Islet of Langerhans (tissue), 1 donor: ENCODE measurements around the gene NOD2.

Source experiments
- FAIRE-seq: peaks from one replicate; lab custom pipeline; 2011; peaks lifted over from hg19 to GRCh38; lab: Jason Lieb, UNC

The NOD2 gene

DNA sequence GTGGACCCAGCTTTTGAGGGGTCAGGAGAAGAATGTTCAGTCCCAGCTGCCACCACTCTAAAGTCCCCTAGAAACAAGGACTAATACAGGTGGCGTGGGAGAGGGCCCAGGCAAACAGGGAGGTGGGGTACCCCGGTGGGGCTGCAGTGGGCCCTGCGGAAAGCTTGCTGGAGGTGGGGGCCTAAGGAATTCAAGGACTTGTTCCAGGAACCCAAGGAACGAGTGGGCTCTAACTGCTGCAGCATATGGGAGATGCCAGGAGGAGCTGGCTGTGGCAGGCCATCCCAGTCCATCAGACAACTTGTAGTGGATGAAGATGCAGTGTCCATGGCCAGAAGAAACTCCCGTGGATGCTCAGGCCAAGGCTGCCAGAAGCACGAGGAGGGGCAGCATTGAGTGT lies 22.9 kb upstream of the NOD2 start:
- FAIRE-seq = no peak

DNA sequence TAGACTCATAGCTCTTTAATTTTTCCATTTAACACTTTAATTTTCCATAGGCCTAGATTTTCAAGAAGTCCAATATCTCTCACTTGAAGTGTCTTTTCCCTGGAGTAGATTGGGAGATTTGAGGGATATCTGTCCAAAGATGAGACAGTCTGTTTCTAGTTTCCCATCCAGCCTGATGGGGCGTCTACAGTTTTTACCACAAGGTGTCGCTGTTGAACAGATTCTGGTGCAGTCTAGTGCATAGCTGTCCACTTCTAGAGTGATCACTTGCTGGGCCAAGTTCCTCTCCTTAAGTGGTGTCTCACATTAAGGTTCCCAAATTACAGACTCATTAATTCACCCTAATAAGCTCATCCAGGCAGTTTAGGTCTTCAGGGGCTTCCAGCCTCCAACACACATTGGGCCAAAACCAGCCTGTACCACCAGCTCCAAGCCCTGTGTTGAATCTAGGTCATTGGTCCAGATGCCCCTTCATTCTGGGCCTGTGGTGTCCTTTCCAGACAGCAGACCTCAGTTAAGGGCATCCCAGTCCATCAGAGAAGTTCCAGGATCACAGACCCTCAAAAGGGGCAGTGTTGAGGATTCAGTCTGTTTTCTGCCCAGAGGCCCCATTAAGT lies 21.7 kb upstream of the NOD2 start:
- FAIRE-seq = no peak

DNA sequence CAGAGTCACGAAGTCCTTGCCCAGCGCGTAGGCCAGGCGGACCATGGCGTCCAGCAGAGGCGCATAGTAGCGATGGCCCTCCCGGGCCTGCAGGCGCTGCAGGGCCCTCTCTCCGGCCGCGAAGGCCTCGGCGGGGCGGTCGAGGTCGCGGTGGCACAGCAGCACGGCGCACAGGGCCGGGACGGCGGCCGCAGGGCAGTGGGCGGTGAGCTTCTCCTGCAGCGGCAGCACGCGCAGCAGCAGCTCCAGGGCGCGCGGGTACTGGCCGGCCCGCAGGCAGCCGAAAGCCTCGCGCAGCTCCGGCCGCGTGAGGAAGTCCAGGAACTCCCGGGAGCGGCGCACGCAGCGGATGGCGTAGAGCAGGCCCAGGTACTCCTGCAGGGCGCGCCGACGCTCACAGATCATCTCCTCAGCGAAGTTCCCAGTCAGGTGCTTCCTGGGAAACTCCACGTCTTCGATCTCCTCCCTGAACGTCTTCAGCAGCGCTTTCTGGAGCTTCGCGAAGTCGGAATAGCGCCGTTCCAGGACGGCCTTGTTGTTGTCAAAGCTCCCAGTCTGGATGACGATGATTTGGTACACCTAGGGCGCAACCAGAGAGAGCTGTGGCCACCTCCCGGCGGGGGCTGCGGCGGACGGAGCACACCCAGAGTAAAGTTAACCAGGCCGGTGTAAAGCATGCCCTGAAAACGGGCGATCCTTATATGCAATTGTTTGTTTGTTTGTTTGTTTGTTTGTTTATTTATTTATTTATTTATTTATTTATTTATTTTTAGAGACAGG lies 19.7 kb upstream of the NOD2 start:
- FAIRE-seq = no peak

DNA sequence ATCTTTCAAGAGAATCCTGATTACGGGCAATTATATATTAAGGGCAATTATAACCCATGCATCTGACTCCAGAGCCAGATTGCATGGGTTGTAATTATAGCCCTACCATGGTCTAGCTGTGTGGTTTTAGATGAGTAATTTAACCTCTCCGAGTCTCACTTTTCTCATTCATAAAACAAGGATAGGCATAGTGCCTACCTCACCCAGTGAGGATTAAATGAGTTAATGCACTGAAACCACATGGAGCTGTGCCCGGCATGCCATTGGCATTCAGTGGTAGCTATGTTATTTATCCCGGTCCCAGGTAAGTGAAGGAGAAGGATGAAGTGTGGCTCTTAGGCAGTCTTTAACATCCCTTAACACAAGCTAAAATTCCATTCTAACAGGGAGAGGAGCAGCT lies 18.6 kb upstream of the NOD2 start:
- no peak for FAIRE-seq

DNA sequence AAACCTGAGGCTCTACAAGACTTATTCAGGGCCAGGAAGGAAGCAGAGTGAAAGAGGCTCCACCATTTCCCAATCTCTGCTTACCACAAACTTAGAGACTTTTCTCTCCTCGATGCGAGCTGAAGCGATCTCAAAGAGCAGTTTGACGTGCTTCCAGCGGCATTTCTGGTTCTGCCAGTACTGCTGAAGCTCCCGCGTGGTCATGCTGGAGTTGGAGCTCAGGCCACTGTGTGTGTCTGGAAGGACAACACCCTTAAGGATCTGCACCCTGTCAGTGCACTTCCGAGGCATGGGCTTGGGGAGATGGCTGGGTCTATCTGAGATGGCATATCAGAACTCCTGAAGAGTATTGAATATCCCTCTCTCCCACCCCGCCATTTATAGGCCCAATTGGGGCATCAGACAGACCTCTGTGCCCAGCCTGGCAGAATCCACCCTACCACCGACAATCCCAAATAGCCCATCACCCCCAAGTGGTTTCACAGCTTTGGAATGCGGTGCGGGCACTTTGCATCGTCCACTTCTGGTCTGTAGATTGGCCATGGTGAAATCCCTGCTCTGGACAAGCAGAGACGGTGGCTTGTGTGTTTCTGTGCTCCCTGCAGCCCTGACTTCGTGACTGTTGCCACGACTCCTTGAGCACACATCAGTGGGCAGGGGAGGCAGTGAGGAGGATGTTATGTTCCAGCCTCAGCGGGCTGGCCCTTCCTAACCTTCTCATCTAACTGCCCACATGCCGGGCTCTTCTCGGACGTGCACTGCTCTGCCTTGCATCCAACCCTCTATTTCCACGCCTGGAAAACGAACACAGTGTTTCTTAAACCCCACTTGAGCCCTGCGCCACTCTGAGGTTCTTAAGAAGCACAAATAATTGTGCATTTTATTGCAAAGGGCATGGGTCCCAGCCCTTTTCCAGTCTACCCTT lies 17.5 kb upstream of the NOD2 start:
- FAIRE-seq = no peak

DNA sequence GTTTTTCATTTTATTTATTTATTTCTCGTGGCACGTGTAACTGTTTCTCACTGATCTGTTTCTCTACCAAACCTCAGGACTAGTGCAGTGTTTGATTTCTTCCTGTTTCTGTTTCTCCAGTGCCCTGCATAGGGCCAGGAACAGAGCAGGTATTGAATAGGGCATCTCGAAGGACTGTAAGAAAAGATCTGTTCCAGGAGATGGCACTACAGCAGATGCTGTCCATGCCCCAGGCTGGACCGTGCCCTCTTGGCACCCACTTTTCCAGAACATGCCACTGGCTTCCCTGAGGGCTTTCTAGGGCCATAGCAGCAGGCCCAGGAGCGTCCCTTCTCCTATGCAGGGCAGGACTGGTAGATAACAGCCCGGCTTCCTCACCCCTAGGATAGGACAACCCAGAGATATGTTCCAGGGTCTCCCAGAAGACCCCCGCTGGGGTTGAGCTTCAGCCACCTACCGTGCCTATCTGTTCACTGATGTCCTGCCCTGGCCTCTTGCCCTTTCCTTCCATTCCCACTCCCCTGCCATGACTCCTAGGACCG lies 16.7 kb upstream of the NOD2 start:
- no peak for FAIRE-seq

DNA sequence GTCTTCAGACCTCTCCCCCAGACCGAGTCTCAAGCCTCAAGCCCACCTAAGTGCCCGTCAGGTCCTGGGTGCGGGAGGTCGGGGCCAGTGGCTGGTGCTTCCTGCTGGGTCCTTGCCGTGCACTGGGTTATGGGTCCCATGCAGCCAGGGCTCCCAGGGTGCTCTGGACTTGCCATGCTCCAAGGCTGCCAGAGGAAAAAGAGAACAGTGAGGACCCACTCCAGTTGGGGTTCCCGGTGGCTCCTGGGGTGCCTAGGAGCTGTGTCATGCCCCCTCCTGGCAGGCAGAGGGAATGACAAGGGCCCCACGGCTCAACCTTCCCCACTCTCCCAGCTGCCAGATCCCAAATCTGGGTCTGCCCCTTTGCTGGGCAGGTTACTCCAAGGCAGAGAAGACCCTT lies 16.1 kb upstream of the NOD2 start:
- FAIRE-seq = no peak

DNA sequence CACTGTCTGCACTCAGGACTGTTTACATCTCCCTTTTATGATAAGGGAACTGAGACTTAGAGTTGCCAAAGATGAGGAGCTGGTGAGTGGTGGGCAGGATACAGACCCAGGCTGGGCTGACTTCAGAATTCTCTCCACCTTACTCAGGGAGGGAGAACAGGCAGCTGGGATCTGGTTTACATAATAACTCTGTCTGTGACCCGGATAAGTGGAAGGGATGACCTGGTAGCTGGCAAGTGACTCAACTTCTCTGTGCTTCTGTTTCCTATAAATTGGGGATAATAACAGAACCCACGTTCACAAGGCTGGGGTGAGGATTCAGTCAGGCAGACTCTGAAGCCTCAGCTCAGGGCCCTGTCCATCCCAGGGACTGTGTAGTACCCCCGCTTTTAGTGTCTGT lies 14.9 kb upstream of the NOD2 start:
- FAIRE-seq = no peak

DNA sequence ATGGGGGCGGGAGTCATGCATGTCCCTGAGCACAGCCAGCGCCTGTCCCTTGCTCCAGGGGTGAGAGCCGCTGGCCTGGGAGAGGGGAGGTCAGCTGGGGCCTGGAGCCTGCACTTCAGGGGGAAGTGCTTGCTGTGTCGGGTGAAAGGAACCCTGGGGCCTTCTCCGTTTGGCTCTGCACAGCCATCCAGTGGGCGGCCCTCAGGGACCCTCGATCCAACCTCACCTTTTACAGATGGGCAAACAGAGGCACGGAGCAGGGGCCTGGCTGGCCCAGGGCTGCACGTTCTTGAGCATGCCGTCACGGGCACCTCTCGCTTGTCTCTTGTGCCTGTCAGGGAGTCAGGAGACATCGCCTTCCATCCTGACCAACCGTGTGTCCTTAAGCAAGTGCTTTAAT lies 14.1 kb upstream of the NOD2 start:
- FAIRE-seq = no peak

DNA sequence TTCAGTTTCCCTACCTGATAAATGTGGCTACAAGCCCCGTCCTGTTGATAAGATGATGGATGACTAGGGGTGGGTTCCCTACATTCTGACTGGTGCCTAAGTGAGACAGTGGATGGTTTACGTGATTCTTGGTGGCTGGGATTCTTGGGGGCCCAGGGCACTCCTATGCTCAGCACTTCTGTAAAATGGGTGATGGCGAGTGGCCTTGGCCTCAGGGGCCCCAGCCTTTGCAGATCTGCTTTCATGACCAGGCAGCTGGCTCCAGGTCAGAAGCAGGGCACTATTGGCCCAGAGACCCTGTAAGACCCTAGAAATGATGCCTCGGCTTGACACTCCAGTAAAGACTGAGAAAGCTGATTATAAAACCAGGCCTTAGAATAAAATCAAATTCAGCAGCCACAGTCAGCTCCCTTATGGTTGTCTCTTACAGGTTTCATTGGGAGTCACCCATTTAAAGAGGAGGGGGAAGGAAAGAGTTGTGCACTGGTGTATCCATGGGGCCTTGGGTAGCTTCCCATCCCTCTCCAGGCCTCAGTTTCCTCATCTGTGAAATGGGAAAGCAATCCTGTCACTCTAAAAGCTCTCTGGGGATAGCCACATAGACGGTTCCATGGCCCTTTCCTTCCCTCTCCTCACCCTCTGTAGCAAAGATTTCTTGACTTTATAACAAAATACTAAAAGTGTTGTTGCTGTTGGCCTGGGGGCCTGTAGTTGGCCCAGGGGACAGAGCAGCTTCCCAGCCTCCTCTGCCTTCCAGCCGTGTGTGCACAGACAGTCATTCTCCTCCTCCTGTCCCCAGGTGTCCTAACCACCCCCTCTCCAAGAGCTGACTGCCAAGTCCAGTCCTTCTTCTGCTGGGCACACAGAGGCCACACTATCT lies 13.5 kb upstream of the NOD2 start:
- FAIRE-seq = no peak

DNA sequence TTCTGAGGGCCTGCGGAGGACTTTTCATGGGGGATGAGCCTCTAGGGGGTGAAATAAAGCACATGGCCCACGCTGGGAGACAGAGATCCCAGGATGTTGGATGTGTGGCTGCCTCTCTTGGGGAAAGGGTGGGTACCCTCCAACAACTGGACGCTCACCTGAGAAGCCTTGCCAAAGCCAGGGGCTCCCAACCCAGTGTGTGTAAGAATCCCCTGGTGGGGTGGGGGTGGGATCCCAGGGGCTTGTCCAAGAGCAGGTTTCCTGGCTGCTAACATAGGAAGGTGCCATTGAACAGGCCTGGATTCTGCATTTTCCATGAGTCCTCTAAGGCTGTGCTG lies 12.9 kb upstream of the NOD2 start:
- FAIRE-seq = no peak

DNA sequence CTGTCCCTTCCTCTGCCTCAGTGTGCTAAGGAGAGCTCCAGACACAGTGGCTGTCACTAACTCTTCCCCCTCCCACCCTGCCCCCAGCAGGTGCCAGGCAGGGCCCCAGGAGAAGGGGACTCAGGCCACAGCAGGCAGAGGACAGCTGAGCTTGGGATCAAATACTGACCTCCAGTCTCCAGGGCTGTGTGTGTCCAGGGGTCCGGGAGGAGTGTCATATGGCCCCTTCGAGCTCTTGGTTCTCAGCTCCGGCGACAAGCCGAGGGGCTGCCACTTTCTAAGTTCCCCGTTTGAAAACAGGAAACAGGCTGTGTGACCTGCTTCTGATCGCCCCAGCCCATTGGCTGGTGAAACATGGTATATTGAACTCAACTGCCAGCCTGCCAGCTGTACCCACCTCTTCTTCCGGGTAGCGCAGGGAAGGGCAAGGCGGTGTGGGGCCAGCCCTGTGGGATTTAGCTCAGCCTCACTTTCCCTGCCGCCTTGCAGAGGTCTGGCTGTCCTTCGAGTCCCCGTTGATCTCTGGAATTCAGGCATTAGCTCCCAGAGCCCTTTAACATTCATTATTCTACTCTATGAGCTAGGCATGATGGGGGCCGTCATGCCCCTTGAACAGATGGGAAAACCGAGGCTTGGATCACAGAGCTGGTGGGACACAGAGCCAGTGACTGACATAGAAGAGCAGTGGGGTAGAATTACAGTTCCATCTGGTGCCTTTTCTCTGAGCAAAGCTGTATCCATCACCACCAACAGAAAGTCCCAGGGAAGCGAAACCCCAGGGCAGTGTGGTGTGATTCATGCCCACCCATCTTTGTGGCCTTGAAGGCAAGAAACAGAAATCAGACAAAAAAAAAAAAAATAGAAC lies 12.2 kb upstream of the NOD2 start, which contains the start of gene SNX20:
SNX20 (minus strand) TSS at position 292 of the 865 bp plus-strand sequence. CDS start 3,786 bp downstream, outside the sequence.
- no peak for FAIRE-seq

DNA sequence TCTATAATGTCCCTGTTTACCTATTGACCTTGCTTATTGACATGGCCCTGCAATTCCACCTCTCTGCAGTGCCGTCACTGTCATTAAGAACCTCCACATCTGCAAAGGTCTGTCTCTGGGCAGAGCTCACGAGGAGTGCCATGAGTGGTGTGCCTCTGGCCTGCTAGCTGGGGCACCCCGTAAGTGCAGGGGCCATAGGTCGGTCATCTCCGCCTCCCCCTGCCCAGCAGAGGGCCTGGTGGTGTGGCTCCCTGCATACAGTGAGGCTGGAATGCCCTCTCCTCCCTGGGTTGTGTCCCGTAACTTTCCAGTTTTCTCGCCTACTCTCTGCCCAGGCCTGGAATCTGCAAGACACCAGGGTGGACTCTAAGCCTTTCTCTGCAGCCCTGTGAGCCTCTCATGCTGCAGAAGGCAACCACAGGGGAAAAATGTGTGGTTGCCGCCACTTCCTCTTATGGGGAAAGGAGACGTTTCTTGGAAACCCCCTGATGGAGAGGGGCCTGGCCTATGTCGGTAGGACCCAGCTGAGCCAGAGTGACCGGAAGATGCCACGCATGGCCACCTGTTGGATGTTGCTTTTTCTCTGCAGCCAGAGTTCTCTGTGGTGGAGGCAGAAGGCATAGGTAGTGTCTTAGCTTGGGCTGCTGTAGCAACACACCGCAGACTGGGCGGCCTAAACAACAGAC lies 9.6 kb upstream of the NOD2 start:
- no peak for FAIRE-seq

DNA sequence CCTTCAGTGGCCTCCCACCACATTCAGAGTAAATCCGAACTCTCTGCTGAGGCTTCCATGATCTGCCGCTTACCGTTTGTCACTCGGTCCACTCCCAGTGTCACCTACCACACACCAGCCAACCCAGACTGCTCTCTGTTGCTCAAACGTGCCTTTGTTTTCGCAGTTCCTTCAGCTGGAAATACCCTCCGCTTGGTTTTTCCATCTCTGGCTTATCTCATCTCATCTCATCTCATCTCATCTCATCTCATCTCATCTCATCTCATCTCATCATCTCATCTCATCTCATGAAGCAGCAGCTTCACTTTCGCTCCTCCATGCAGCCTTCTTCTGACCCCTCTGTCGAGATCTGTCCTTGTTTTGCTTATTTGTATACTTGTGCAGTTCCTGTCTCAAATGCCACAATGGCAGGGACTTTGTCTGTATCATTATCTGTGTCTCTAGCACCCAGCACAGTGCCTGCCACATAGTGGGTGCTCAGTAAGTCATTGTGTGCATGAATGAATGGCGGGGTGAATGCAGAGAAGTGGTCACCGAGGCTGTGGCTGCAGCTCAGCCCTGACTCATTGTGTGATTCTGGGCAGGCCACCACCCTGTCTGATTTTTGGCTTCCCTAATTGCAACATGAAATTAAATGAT lies 8.5 kb upstream of the NOD2 start:
- no peak for FAIRE-seq

DNA sequence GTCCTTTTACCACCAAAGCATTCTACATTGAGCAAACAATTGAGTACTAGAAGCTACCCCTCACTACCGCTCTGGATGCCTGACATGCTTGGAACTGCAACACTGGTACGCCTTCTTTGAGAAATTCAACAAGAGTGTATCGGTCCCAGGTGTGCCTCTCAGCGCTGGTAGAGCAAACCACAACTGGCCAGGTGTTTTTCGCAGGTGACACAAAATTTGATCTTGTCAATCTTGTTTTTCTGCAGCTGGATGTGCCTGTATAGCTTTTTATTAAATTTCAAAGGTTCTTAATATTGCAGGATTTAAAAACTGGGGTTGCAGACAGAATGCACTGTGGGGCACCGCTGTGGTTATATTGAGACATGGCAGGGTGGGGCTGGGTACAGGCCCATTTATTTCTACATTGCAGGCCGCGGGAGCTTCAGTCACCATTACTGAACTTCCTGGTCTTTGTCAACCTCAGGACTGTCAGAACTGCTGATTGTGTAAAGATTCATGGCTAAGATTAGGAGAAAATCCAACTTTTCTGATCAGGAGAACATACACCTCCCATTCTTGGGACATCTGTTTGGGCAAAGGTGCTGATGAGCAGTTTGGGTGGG lies 7.8 kb upstream of the NOD2 start:
- FAIRE-seq = no peak

DNA sequence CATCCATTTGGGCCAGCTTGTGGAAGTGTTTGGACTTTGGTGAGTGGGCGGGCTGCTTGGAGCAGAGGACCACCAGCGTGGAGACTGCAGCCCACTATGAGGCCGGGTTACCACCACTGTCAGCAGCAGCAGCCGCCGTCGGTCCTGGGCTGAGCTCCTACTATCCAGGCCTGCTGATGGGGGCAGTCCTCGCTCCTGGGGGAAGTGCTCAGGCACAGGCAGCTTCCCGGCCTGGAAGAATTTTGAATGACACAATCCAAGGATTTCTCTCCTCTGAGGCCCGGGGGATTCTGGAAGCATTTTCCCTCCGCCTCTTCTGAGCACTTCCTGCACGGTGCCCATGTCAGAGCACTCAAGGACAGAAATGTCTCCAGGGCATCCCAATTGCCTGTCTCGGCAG lies 5.3 kb upstream of the NOD2 start:
- FAIRE-seq = no peak

DNA sequence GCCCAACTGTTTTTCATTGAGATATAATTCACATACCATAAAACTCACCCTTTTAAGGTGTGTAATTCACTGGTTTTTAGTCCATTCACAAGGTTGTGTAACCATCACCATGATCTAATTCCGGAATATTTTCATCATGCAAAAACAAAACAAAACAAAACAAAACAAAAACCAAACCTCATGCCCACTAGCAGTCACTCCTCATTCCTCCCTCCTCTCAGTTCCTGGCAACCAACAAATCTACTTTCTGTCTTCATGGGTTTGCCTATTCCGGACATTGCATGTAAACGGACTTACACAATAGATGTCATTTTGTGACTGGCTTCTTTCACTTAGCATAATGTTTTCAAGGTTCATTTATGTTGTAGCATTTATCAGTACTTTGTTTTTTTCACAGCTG lies 4.5 kb upstream of the NOD2 start:
- no peak for FAIRE-seq

DNA sequence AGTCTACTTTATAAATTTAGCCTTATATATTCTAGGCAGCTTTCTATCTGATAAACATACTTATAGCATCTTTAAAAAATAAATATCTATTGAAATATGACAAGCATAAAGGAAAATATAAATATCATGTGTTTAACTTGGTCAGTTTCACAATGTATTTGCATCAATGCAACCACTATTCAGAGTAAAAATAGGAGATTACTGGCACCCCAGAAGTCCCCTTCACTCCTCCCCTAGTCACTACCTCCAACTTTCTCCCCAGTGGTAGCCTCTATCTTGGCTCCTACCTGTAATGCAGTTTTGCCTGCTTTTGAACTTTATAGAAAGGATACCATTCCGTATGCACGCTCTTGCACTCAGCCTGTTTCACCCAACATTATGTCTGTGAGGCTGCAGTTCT lies 3.2 kb upstream of the NOD2 start:
- FAIRE-seq = no peak

DNA sequence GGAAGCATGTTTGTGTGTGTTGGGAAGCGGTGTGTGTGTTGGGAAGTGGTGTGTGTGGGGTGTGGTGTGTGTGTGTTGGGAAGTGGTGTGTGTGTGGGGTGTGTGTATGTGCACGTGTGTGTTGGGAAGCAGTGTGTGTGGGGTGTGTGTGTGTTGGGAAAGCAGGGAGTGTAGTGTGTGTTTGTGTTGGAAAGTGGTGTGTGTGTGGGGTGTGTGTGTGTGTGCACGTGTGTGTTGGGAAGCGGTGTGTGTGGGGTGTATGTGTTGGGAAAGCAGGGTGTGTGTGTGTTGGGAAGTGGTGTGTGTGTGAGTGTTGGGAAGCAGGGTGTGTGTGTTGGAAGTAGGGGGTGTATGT lies 785 bp upstream of the NOD2 start:
- no peak for FAIRE-seq
